GM12865 (cell line): ENCODE results near the gene MCCC1.
A peak's percentile ranks its signal among the peaks of the same experiment; 100 is the strongest.

Experiments
- DNase-seq: peaks from one replicate; pipeline ENCODE4 v3.0.0; 2010; ENCODE audit warnings: low read depth
- H3K4me3 ChIP-seq: 2 replicates; pipeline ENCODE4 v1.5.1; 2011; ENCODE audit warnings: mild to moderate bottlenecking, low read depth, low read length, control low read depth
- CTCF ChIP-seq: IDR thresholded peaks from 2 replicates; pipeline ENCODE4 v1.5.1; 2011; ENCODE audit warnings: low read length, control low read depth, low read depth, inconsistent platforms; ENCODE audit not compliant: insufficient read depth; ENCODE audit errors: missing control alignments

Gene MCCC1

GRCh38 chr3:183099026-183099837 is at the start of gene MCCC1:
Gene MCCC1, minus strand, starts transcription at chr3:183099496. Its CDS starts 56 bp downstream, at chr3:183099440.
- H3K4me3 ChIP-seq: peak within 1 kb of the TSS; percentile 80
- DNase-seq: peak; percentile 99
- TF ChIP-seq CTCF: no peak

GRCh38 chr3:183148056-183148455 is 48.8 kb upstream of the MCCC1 start:
- H3K4me3 ChIP-seq: no peak overlapping the region
- DNase-seq: no peak
- TF ChIP-seq CTCF: no peak

- DNase-seq: no peak
- TF ChIP-seq CTCF: no peak
Measured at GRCh38 chr3:183144363-183144762, 45.1 kb upstream of the MCCC1 start.

GRCh38 chr3:183142199-183142598 is 42.9 kb upstream of the MCCC1 start:
- TF ChIP-seq CTCF: no peak
- no peak overlapping the region for H3K4me3 ChIP-seq
- no peak for DNase-seq

More at GRCh38 chr3:183144363-183144762, 45.1 kb upstream of the MCCC1 start:
- no peak overlapping the region for H3K4me3 ChIP-seq

GRCh38 chr3:183134844-183135243 is 35.5 kb upstream of the MCCC1 start:
- H3K4me3 ChIP-seq: no peak overlapping the region
- TF ChIP-seq CTCF: no peak
- DNase-seq: no peak

- no peak overlapping the region for H3K4me3 ChIP-seq
- DNase-seq: no peak
- TF ChIP-seq CTCF: no peak
Measured at GRCh38 chr3:183132409-183132808, 33.1 kb upstream of the MCCC1 start.

- no peak overlapping the region for H3K4me3 ChIP-seq
- DNase-seq: no peak
- TF ChIP-seq CTCF: no peak
Measured at GRCh38 chr3:183131735-183132134, 32.4 kb upstream of the MCCC1 start.
